GM18499 (cell line): ENCODE data around the gene CCRL2.
A peak's percentile ranks its signal among the peaks of the same experiment; 100 is the strongest.

Source experiments
- ATAC-seq: cut with Tn5 transposase; IDR thresholded peaks from one replicate; pipeline ENCODE4 v1.9.1; 2021; ENCODE audit warnings: moderate number of reproducible peaks; ENCODE audit not compliant: insufficient read depth, unreplicated experiment

The CCRL2 gene

GRCh38 chr3:46406788-46407611 is at the start of gene CCRL2, which contains the start of gene CCR5AS:
CCRL2 (plus strand) TSS chr3:46407259; CDS start chr3:46408080, 821 bp downstream.
CCR5AS (minus strand) TSS chr3:46407066.
- no peak for ATAC-seq

- no peak for ATAC-seq
These were observed 48.6 kb upstream of the CCRL2 start for GRCh38 chr3:46358466-46358865.

GRCh38 chr3:46359733-46360493 is 47.1 kb upstream of the CCRL2 start:
- ATAC-seq = peak; percentile 72

GRCh38 chr3:46360907-46361306 is 46.2 kb upstream of the CCRL2 start:
- ATAC-seq = no peak

- ATAC-seq = no peak
These were observed 45.4 kb upstream of the CCRL2 start for GRCh38 chr3:46361408-46362283.

- no peak for ATAC-seq
These were observed 42.0 kb upstream of the CCRL2 start for GRCh38 chr3:46365041-46365440.

GRCh38 chr3:46365737-46366524 is 41.1 kb upstream of the CCRL2 start:
- no peak for ATAC-seq

GRCh38 chr3:46367811-46368210 is 39.2 kb upstream of the CCRL2 start:
- no peak for ATAC-seq

- no peak for ATAC-seq
These were observed 38.5 kb upstream of the CCRL2 start for GRCh38 chr3:46368569-46368968.

- ATAC-seq = no peak
These were observed 37.9 kb upstream of the CCRL2 start for GRCh38 chr3:46369151-46369550.

GRCh38 chr3:46369675-46370132 is 37.4 kb upstream of the CCRL2 start:
- ATAC-seq = no peak

GRCh38 chr3:46370839-46371518 is 36.1 kb upstream of the CCRL2 start, which contains the start of gene CCR5:
CCR5 (plus strand) TSS chr3:46370946; CDS start chr3:46372903, 1,957 bp downstream.
- no peak for ATAC-seq

GRCh38 chr3:46371519-46372340 is 35.3 kb upstream of the CCRL2 start:
- no peak for ATAC-seq

GRCh38 chr3:46372492-46373359 is 34.3 kb upstream of the CCRL2 start:
- ATAC-seq = no peak

GRCh38 chr3:46374755-46375154 is 32.3 kb upstream of the CCRL2 start:
- ATAC-seq = no peak

- no peak for ATAC-seq
These were observed 31.8 kb upstream of the CCRL2 start for GRCh38 chr3:46375218-46375617.

GRCh38 chr3:46375814-46376213 is 31.2 kb upstream of the CCRL2 start:
- ATAC-seq = no peak
